SK-N-SH treated with all-trans-retinoic acid at 6 μM for 48 hours (cell line): ENCODE measurements around the gene PPP1R10.

Experiments
- ATAC-seq: fragments of 200-7000 bp; cut with Tn5 transposase; 3 replicates; pipeline ENCODE4 v1.9.1; 2020; ENCODE audit warnings: mild to moderate bottlenecking, moderate library complexity
- ARNTL ChIP-seq: fragments of 450-650 bp; formaldehyde crosslinking; IDR thresholded peaks from 2 replicates; pipeline ENCODE4 v1.5.0; 2020; ENCODE audit warnings: low read depth, mild to moderate bottlenecking, moderate library complexity, borderline replicate concordance
- CREB5 ChIP-seq: fragments of 250-450 bp; sonication (Bioruptor Pico); IDR thresholded peaks from 2 replicates; pipeline ENCODE4 v1.5.1; 2020; ENCODE audit warnings: low read depth, mild to moderate bottlenecking, moderate library complexity
- CSDC2 ChIP-seq: fragments of 250-450 bp; sonication (Bioruptor Pico); IDR thresholded peaks from 2 replicates; pipeline ENCODE4 v1.5.0; 2020; ENCODE audit warnings: mild to moderate bottlenecking, moderate library complexity
- CSRNP3 ChIP-seq: fragments of 250-450 bp; sonication (Bioruptor Pico); IDR thresholded peaks from 2 replicates; pipeline ENCODE4 v1.5.1; 2021; ENCODE audit warnings: mild to moderate bottlenecking, moderate library complexity
- ESRRG ChIP-seq: fragments of 250-450 bp; sonication (Bioruptor Pico); IDR thresholded peaks from 2 replicates; pipeline ENCODE4 v1.6.1; 2021; ENCODE audit warnings: mild to moderate bottlenecking
- GLIS3 ChIP-seq: fragments of 250-450 bp; sonication (Bioruptor Pico); IDR thresholded peaks from 2 replicates; pipeline ENCODE4 v1.5.0; 2020; ENCODE audit warnings: mild to moderate bottlenecking, moderate library complexity
- ISL1 ChIP-seq: fragments of 250-450 bp; sonication (Bioruptor Pico); IDR thresholded peaks from 2 replicates; pipeline ENCODE4 v2.1.2; 2022; ENCODE audit warnings: mild to moderate bottlenecking, moderate library complexity
- OSR1 ChIP-seq: fragments of 250-450 bp; sonication (Bioruptor Pico); IDR thresholded peaks from 2 replicates; pipeline ENCODE4 v1.8.0; 2022; ENCODE audit warnings: moderate library complexity, mild to moderate bottlenecking, inconsistent platforms
- PATZ1 ChIP-seq: fragments of 250-450 bp; sonication (Bioruptor Pico); IDR thresholded peaks from 2 replicates; pipeline ENCODE4 v1.8.0; 2020; ENCODE audit warnings: mild to moderate bottlenecking, moderate library complexity, borderline replicate concordance
- POU6F1 ChIP-seq: fragments of 250-450 bp; sonication (Bioruptor Pico); IDR thresholded peaks from 2 replicates; pipeline ENCODE4 v1.8.0; 2021; ENCODE audit warnings: low read depth, mild to moderate bottlenecking, moderate library complexity, borderline replicate concordance
- PPARA ChIP-seq: fragments of 250-450 bp; sonication (Bioruptor Pico); IDR thresholded peaks from 2 replicates; pipeline ENCODE4 v1.5.0; 2020; ENCODE audit warnings: mild to moderate bottlenecking, borderline replicate concordance
- RARB ChIP-seq: fragments of 250-450 bp; sonication (Bioruptor Pico); IDR thresholded peaks from 2 replicates; pipeline ENCODE4 v1.8.0; 2021; ENCODE audit warnings: mild to moderate bottlenecking, moderate library complexity
- SNAI2 ChIP-seq: fragments of 250-450 bp; sonication (Bioruptor Pico); IDR thresholded peaks from 2 replicates; pipeline ENCODE4 v1.5.0; 2020; ENCODE audit warnings: mild to moderate bottlenecking, moderate library complexity
- TCF4 ChIP-seq: fragments of 250-450 bp; sonication (Bioruptor Pico); IDR thresholded peaks from 2 replicates; pipeline ENCODE4 v1.8.0; 2021; ENCODE audit warnings: mild to moderate bottlenecking, moderate library complexity, borderline replicate concordance
- TOX ChIP-seq: fragments of 250-450 bp; sonication (Bioruptor Pico); IDR thresholded peaks from 2 replicates; pipeline ENCODE4 v1.8.0; 2021; ENCODE audit warnings: mild to moderate bottlenecking, moderate library complexity, borderline replicate concordance
- TSHZ2 ChIP-seq: fragments of 250-450 bp; sonication (Bioruptor Pico); IDR thresholded peaks from 2 replicates; pipeline ENCODE4 v1.5.0; 2020; ENCODE audit warnings: mild to moderate bottlenecking, moderate library complexity
- ZC3H10 ChIP-seq: fragments of 250-450 bp; sonication (Bioruptor Pico); IDR thresholded peaks from 2 replicates; pipeline ENCODE4 v1.5.1; 2021; ENCODE audit warnings: mild to moderate bottlenecking, moderate library complexity
- ZFP3 ChIP-seq: fragments of 250-450 bp; sonication (Bioruptor Pico); IDR thresholded peaks from 2 replicates; pipeline ENCODE4 v1.5.0; 2020; ENCODE audit warnings: mild to moderate bottlenecking, moderate library complexity
- ZFP30 ChIP-seq: fragments of 450-650 bp; formaldehyde crosslinking; IDR thresholded peaks from 2 replicates; pipeline ENCODE4 v1.5.0; 2022; ENCODE audit warnings: mild to moderate bottlenecking, moderate library complexity
- ZNF565 ChIP-seq: fragments of 450-650 bp; formaldehyde crosslinking; conservative IDR thresholded peaks from 2 replicates; pipeline ENCODE4 v1.5.0; 2020; ENCODE audit warnings: low read depth, mild to moderate bottlenecking, moderate library complexity
- ZNF70 ChIP-seq: fragments of 450-650 bp; formaldehyde crosslinking; IDR thresholded peaks from 2 replicates; pipeline ENCODE4 v1.5.0; 2020; ENCODE audit warnings: mild to moderate bottlenecking, moderate library complexity

Gene PPP1R10

GRCh38 chr6:30647242-30648116, 30.4 kb upstream of the PPP1R10 start:
- peak; percentile 89 for ATAC-seq
- no peak for TF ChIP-seq TCF4 (CRISPR knock-in tag)
- 0 out of 2 replicates have a peak, but pooled peaks have one; percentile 20 for TF ChIP-seq ZFP30 (CRISPR knock-in tag)
- TF ChIP-seq ZFP3 (CRISPR knock-in tag) = no peak
- no peak for TF ChIP-seq POU6F1 (CRISPR knock-in tag)
- no peak for TF ChIP-seq PPARA (CRISPR knock-in tag)
- no peak for TF ChIP-seq GLIS3 (CRISPR knock-in tag)
- no peak for TF ChIP-seq OSR1
- no peak for TF ChIP-seq TOX (CRISPR knock-in tag)

- no peak for TF ChIP-seq ZNF70
- ATAC-seq = peak; percentile 82
Measured at GRCh38 chr6:30646450-30647241, 29.6 kb upstream of the PPP1R10 start, which contains the start of gene C6orf136. C6orf136 (plus strand) TSS chr6:30647133; CDS start chr6:30647232, 99 bp downstream.

- no peak for TF ChIP-seq TOX (CRISPR knock-in tag)
- no peak for TF ChIP-seq CSDC2 (CRISPR knock-in tag)
- no peak for TF ChIP-seq ZNF565 (CRISPR knock-in tag)
- TF ChIP-seq ARNTL = no peak
- TF ChIP-seq SNAI2 (CRISPR knock-in tag) = no peak
- no peak for TF ChIP-seq CREB5 (CRISPR knock-in tag)
- TF ChIP-seq POU6F1 (CRISPR knock-in tag) = no peak
- TF ChIP-seq ESRRG = no peak
- TF ChIP-seq ZFP3 (CRISPR knock-in tag) = no peak
- TF ChIP-seq PPARA (CRISPR knock-in tag) = no peak
- no peak for ATAC-seq
Measured at GRCh38 chr6:30645989-30646388, 28.9 kb upstream of the PPP1R10 start.

- no peak for TF ChIP-seq CSRNP3
- no peak for TF ChIP-seq ZFP30 (CRISPR knock-in tag)
- no peak for TF ChIP-seq TSHZ2 (CRISPR knock-in tag)
- no peak for TF ChIP-seq RARB (CRISPR knock-in tag)
- no peak for TF ChIP-seq ARNTL
- TF ChIP-seq ZFP3 (CRISPR knock-in tag) = no peak
- TF ChIP-seq GLIS3 (CRISPR knock-in tag) = no peak
- TF ChIP-seq OSR1 = no peak
- TF ChIP-seq PPARA (CRISPR knock-in tag) = no peak
- no peak for TF ChIP-seq ESRRG
- TF ChIP-seq SNAI2 (CRISPR knock-in tag) = no peak
- TF ChIP-seq PATZ1 (CRISPR knock-in tag) = no peak
- no peak for TF ChIP-seq ZC3H10 (CRISPR knock-in tag)
- TF ChIP-seq ISL1 (CRISPR knock-in tag) = no peak
- no peak for TF ChIP-seq TCF4 (CRISPR knock-in tag)
- no peak for ATAC-seq
Measured at GRCh38 chr6:30644769-30645168, 27.7 kb upstream of the PPP1R10 start.
